HG03108 (cell line): ENCODE results near the gene DYNC1I1.

Experiments used
- ATAC-seq: cut with Tn5 transposase; IDR thresholded peaks from one replicate; pipeline ENCODE4 v1.9.1; 2021; ENCODE audit warnings: moderate library complexity; ENCODE audit not compliant: unreplicated experiment

The DYNC1I1 gene

DNA sequence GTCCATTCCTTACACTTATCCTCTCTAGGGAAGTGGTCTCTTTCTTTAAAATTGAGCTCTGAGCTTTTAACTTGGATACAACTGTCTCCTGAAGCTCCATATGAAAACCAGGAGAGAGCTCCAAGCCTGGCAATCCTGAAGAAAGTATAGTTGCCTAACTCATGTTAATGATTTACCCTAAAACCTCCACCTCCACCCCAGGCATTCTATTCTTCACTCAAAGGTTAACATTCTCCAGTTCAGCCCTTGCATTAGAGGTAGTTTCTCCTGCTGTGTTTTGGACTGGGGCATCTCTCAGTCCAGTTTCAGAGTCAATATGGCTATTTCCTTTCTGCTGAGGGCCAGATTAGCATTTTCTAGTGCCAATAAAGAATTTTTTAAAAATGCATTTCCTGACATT lies 354.0 kb downstream of the DYNC1I1 start:
- no peak for ATAC-seq

DNA sequence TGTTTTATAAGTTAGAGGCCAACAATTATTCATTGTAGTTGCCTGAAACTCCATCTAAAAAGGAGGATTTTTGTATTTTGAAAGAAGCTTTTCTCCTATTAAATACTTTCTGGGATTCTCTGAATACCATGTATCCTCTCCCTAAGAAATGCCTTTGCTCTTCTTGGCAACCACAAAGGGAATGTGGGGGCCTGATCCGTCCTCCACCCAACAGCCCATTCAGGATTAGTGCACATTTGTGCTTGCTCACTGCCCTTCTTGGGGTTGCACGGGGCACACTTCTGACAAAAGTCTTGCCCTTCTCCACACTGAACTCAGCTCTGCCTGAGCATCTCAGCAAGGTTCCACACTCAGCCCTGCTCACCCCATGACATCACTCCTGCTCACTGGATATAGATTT lies 355.4 kb downstream of the DYNC1I1 start:
- no peak for ATAC-seq

DNA sequence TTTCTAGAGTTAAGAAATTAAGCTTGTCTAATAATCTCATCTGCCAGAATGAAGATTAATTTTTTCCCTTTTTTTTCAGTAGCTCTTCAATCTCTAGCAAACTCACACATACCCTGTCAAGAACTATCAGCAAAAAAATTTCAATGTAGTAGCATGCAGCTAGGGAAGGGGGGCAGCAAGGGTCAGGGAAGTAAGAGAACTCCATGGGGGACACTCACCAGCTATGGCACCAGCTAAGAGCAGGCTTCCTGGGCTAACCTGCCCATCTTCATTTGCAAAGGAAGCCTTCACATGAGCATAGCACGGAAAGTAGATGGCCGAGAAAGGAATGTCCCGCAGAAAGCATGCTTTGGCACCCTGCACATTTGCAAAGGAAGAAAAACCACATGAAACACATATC lies 359.2 kb downstream of the DYNC1I1 start:
- no peak for ATAC-seq

DNA sequence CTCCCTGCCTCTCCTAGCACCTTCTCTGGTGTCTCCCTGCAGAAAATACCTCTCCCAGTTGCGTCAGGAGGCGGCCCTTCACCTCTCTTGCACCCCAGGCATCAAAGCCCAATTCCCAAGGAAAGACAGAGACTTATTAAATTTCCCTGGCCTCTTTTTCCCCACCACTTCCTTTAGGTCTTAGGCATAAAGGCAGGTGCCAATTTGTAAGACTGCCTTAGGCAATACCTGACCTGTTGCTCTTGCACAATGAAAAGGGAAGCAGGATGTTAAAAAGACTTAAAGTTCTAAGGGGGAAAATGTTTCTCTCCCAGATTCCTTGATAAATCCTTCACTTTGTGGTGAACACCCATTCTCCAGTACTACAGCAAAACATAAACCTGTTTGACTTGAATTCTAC lies 362.9 kb downstream of the DYNC1I1 start:
- ATAC-seq: no peak

DNA sequence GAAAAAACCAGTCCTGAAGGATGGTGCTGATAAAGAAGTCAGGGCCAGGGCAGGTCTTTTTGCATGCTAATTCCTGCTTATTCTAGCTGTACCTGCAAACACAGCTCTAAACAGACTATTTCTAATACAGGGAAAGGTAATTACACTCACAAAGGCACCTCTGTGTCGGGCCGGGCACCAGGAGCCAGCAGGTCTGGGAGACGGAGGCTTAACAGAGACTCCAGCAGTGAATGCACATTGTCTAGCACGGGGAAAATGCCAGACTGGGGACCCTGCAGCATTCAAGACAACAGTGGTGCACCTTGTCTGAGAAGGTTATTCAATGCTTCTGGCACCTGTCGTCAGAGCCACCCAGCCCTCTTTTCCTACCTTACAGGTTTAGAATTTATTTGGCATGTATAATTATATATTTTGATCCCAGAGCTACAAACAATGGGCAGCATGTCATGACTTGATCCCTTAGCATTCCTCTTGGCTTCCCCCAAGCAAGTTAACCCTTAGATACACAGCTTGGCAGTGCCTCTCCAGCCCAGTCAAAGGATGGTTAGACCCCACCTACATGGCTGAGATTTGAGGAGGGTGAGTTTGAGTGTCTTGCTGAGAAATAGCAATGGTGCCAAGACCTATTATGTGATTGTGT lies 364.4 kb downstream of the DYNC1I1 start:
- no peak for ATAC-seq

- no peak for ATAC-seq
Observed at GRCh38 chr7:96143495-96144259, 371.3 kb downstream of the DYNC1I1 start.

DNA sequence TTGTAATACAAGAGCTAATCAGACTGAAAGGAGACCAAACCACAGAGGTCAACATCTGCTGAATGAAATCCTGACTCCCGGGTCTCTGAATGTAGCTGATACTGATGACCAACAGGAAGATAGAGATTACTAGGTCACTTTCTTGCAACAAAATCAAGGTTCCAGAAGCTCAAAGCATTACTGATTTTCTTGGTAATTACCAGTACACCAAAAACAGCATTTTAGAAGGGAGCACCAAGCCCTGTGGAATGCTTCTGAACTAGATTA lies 371.8 kb downstream of the DYNC1I1 start:
- no peak for ATAC-seq
